ENCODE data around the gene CAMTA1. TPM values are rescaled to one million over a fixed set of nuclear protein-coding genes. Genes with fewer than 3 reads are reported as not detected.

Gene CAMTA1
- total RNA-seq, 2 experiments from 2014 or later = 43.3 to 46.0 TPM

DNA sequence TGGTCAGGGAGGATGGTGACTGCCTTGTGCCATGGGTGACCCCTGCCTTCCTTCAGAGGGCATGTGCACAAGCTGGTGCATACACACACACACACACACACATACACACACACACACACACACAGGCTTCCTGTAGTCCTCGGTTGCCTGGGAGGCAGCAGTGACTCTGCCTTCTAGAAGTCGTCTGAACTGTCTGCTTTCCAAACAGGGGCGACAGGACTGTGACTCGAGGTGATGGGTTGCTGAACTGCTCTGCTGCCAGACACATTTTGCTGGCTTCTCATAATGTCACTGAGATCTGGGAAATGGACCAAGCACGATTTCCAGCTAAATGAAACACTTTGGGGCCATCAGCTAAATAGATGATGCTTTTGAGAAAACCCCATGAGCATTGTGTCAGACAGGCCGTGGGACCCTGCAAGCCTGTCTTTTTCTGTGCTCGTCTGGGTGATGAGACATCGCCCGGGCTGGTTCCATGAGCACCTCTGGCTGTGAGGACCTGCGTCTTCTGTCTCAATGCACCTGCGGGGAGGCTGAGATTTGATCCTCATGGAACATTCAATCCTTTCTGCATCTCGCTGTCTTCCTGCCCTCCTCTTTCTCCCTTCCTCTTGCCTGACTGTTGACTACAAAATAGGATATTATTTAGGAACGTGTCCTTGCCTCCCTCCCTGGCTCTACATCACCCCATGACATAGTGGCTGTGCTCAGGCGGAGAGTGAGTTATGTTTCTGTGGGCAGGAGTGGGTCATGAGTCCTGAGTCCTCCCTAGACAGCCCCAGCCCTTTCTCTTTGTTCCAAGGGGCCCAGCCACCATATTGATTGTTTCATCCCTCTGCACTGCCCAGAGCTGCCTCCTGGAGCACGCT, 436.8 kb downstream of the CAMTA1 start:
- CTCF ChIA-PET = no interaction called here
- Mint-ChIP-seq H3K4me3 (no peak overlapping the region), H3K27ac (no peak overlapping the region), H3K36me3 (ENCODE audit: low read depth) (no peaks in the 10 kb centered on the region), H3K9me3 (ENCODE audit: insufficient read depth) (no peaks in the 10 kb centered on the region), H3K4me1 (ENCODE audit: low read depth) (no peaks in the 10 kb centered on the region), H3K27me3 (ENCODE audit: low read depth) (peaks cover under 1% of the 10 kb centered on the region)
- no peak for ATAC-seq
- no peak for DNase-seq
- POLR2A ChIA-PET = no interaction called here

DNA sequence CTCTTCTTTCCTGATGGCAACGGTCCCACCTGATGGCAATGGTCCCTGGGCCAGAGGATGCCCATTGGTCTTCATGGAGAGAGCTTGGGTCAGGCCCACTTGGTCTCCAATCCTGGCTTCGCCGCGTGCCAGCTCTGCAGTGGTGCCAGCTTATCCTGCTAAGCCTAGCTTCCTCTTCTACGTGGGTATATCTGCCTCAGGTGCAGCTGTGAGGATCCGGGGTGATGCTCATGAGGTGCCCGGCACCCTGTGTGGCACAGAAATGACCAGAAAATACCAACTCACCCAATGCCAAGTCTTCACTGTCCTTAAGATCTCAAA, 437.4 kb downstream of the CAMTA1 start:
- H3K27ac Mint-ChIP-seq = no peak overlapping the region
- ATAC-seq = no peak
- no peaks in the 10 kb centered on the region for H3K27me3 Mint-ChIP-seq (ENCODE audit: low read depth)
- no peak overlapping the region for H3K4me3 Mint-ChIP-seq
- H3K4me1 Mint-ChIP-seq (ENCODE audit: low read depth) = no peaks in the 10 kb centered on the region
- ChIA-PET POLR2A (no interaction called here), CTCF (no interaction called here)
- no peaks in the 10 kb centered on the region for H3K36me3 Mint-ChIP-seq (ENCODE audit: low read depth)
- no peaks in the 10 kb centered on the region for H3K9me3 Mint-ChIP-seq (ENCODE audit: insufficient read depth)
- DNase-seq = no peak

DNA sequence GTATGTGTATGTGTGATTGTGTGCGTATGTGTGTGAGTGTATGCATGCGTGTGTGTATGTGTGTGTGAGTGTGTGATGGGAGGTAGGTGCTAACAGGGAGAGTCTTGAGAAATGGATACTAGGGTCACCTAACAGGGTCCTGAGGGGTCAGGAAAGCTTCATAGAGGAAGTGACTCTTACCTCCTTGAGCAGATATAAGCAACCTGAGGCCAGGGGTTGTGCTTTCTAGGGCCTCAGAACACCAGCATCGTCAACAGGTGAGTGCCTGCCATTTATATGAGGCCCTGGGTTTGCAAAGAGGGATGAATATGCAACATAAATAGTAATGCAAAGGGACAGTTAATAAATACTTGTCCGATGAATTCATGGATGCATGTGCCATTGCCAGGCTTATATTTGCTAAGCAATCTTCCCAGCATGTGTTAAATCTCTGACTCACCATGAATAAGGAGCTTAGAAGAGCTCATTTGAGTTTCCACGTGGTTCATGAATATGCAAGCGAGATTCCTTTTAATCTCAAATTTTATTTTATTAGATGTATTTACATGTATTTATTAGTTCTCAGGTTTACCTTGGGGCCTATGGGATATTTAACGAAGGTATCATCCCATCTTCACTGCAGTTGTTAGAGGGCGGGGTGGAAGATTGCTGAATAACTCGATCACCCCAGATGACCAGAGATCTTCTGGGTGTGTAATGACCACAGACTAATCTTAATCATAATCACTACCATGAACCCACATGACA, 438.3 kb downstream of the CAMTA1 start:
- DNase-seq (no peak), ATAC-seq (no peak)
- ChIA-PET CTCF (no interaction called here), POLR2A (no interaction called here)
- Mint-ChIP-seq H3K27me3 (ENCODE audit: low read depth) (no peaks in the 10 kb centered on the region), H3K9me3 (ENCODE audit: insufficient read depth) (no peaks in the 10 kb centered on the region), H3K4me1 (ENCODE audit: low read depth) (no peaks in the 10 kb centered on the region), H3K36me3 (ENCODE audit: low read depth) (no peaks in the 10 kb centered on the region), H3K4me3 (no peak overlapping the region), H3K27ac (no peak overlapping the region)

DNA sequence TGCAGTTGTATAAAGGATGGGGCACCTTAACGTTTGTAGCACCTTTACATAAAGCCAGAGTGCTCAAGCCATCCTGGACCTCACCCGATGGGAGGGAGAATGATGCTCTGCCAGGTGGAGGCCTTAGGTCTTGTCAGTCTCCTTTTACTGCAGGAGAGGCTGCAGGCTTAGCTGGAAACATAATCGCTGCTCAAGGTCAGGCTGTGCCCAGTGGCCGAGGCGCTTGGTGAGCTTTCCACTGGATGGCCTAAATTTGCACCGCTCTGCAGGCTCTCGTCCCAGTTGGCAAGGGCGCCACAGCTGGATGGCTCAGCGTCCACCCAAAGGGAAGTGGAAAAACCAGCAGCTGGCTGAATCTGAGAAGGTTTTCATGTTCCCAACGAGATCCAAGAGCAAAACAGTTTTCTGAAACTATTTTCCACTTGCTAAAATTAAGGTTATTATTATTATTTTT, 438.9 kb downstream of the CAMTA1 start:
- H3K4me1 Mint-ChIP-seq (ENCODE audit: low read depth) = no peaks in the 10 kb centered on the region
- no peaks in the 10 kb centered on the region for H3K36me3 Mint-ChIP-seq (ENCODE audit: low read depth)
- CTCF ChIA-PET = no interaction called here
- H3K27me3 Mint-ChIP-seq (ENCODE audit: low read depth) = no peaks in the 10 kb centered on the region
- H3K9me3 Mint-ChIP-seq (ENCODE audit: insufficient read depth) = no peaks in the 10 kb centered on the region
- no peak for ATAC-seq
- no peak overlapping the region for H3K27ac Mint-ChIP-seq
- POLR2A ChIA-PET = no interaction called here
- DNase-seq = no peak
- H3K4me3 Mint-ChIP-seq = no peak overlapping the region

DNA sequence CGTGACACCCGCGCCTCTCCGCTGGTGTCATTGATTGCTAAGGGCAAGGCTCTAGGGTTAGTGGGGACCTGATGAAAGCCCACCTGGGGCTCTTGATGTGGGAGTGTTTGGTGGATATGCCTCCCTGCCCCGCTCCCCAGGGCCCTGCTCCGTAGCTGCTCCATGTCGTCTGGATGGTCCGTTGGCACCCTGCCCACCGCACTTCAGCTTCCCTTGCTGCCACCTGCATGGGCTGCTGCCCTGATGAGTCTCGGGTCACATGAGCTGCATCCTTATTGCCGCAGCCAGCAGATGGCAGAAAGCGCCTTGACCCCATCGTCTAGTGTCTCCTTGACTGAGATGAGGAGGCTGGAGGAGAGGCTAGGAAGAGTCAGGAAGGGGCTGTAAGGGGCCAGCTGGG, 439.4 kb downstream of the CAMTA1 start:
- ATAC-seq = no peak
- no peak overlapping the region for H3K27ac Mint-ChIP-seq
- no peaks in the 10 kb centered on the region for H3K36me3 Mint-ChIP-seq (ENCODE audit: low read depth)
- ChIA-PET POLR2A (no interaction called here), CTCF (interaction anchor here (0.6 to 1.0 kb wide), 2 partner anchors 17 to 182 kb away, joined by 3 to 4 read pairs; no protein-coding TSS in a partner anchor)
- no peaks in the 10 kb centered on the region for H3K27me3 Mint-ChIP-seq (ENCODE audit: low read depth)
- DNase-seq = no peak
- no peaks in the 10 kb centered on the region for H3K9me3 Mint-ChIP-seq (ENCODE audit: insufficient read depth)
- no peak overlapping the region for H3K4me3 Mint-ChIP-seq
- H3K4me1 Mint-ChIP-seq (ENCODE audit: low read depth) = no peaks in the 10 kb centered on the region

DNA sequence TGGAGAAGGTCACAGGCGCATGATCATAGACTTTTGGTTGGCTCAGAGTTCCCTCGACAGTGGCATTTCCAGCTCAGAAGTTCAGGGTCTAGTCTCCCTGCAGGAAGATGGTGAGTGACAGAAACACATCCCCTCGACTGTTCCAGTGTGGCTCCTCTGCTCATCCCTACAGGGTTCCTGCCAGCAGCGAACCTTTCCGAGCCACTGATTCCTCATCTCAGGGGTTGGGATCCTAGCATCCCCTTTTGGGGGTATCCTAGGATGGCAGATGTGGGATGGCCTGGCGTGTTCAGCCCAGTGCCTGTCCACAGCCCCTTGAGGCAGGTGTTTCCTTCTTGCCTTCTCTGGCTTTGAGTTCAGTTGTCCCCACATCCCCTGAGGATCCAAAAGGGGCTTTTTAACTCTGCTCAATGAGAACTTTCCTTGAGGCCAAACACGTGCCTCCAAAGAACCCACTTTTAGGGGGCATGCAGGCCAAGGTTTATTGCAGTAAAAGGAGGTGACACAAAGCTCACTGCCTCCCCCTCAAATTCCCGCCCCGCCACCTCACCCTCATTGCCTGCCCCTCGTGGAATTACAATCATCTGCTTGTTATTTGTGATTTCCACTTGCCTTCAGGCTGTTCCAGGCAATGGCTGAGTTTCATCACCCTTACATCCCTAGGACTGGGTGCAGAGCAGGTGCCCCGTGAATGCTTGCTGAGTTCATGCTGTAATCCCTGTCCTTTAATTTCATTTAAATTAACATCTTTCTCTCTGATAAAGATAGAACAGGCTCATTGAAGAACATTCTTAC, 440.7 kb downstream of the CAMTA1 start:
- Mint-ChIP-seq H3K27me3 (ENCODE audit: low read depth) (no peaks in the 10 kb centered on the region), H3K36me3 (ENCODE audit: low read depth) (no peaks in the 10 kb centered on the region), H3K4me1 (ENCODE audit: low read depth) (no peaks in the 10 kb centered on the region), H3K9me3 (ENCODE audit: insufficient read depth) (no peaks in the 10 kb centered on the region), H3K4me3 (no peak overlapping the region), H3K27ac (no peak overlapping the region)
- ChIA-PET CTCF (interaction anchor here (1.0 kb wide), 1 partner anchor 183 kb away, joined by 3 read pairs; no protein-coding TSS in a partner anchor), POLR2A (no interaction called here)
- ATAC-seq (no peak), DNase-seq (no peak)

DNA sequence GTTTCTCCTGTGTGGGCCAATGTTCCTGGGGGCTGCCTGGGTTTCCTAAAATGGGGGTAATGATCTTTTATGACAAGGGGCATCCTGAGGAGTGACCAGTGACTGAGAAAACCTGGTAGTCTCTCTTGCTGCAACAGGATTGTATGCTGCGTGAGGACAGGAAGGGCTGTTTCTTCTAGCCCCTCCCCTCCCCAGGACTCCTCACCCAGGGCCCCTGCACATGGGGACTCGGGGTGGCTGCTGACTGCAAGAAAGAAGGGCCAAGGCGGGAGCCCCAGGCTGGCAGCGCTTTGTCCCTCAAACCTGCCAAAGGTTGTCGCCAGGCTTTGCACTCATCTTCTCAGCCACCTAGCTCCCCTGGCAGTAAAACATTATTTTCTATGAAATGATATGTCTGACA, 442.4 kb downstream of the CAMTA1 start:
- Mint-ChIP-seq H3K9me3 (ENCODE audit: insufficient read depth) (no peaks in the 10 kb centered on the region), H3K27me3 (ENCODE audit: low read depth) (no peaks in the 10 kb centered on the region), H3K4me1 (ENCODE audit: low read depth) (no peaks in the 10 kb centered on the region), H3K4me3 (no peak overlapping the region), H3K27ac (no peak overlapping the region), H3K36me3 (ENCODE audit: low read depth) (no peaks in the 10 kb centered on the region)
- CTCF ChIA-PET = no interaction called here
- DNase-seq (no peak), ATAC-seq (no peak)
- POLR2A ChIA-PET = no interaction called here

DNA sequence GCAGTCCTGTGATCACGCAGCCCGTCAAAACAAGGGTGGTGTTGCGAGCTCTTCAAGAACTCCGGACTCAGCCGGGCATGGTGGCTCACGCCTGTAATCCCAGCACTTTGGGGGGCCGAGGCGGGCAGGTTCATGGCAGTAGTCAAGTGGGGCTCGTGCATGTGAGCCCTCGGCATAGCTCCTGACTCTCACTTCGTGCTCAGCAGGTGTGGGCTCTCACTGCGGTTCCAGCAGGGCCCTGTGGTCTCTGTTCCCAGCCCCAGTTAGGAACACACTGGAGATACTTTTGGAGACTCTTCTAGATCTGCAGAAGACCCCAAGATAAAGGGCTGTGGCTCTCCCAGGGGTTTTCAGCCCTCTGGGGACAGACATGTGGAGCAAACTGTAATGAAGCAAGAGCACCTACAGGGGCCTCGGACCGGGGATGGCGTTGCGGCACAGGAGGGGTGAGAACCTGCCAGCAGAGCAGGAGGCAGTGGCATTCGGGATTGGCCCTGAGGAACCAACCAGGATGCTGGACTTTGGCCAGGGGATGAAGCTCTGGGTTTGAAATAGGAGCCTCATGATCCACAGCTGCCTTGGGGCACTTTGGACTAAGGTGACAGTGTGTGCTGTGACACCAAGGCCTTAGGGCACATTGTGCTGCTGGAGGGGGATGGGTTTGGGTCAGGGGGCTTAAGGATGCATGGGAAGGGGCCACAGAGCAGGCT, 443.2 kb downstream of the CAMTA1 start:
- no peak overlapping the region for H3K27ac Mint-ChIP-seq
- no peak for ATAC-seq
- no peaks in the 10 kb centered on the region for H3K36me3 Mint-ChIP-seq (ENCODE audit: low read depth)

DNA sequence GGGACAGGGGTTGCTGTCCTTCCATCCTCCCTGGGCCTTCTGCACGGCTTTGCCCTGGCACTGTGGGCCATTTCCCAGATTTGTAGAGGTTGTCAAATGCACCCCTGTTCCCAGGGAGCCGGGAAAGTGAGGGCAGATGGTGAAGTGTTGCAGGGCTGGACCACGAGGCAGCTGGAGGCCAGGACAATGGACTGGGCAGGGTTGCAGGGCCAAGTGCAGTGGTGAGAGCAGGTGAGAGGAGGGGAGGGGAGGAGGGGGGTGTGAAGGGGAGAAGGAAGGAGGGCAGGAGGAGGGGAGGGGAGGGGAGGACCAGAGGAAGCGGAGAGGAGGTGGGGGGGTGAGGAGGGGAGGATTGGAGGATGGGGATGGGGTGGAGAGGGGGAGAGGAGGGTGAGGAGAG, 443.9 kb downstream of the CAMTA1 start:
- H3K4me3 Mint-ChIP-seq = no peak overlapping the region
- H3K36me3 Mint-ChIP-seq (ENCODE audit: low read depth) = no peaks in the 10 kb centered on the region
- ChIA-PET POLR2A (no interaction called here), CTCF (no interaction called here)
- H3K4me1 Mint-ChIP-seq (ENCODE audit: low read depth) = no peaks in the 10 kb centered on the region
- H3K9me3 Mint-ChIP-seq (ENCODE audit: insufficient read depth) = no peaks in the 10 kb centered on the region
- DNase-seq = no peak
- no peak for ATAC-seq
- H3K27ac Mint-ChIP-seq = no peak overlapping the region
- H3K27me3 Mint-ChIP-seq (ENCODE audit: low read depth) = no peaks in the 10 kb centered on the region

More for the DNA sequence above, 443.2 kb downstream of the CAMTA1 start:
- CTCF ChIA-PET = no interaction called here
- no peaks in the 10 kb centered on the region for H3K9me3 Mint-ChIP-seq (ENCODE audit: insufficient read depth)
- no peaks in the 10 kb centered on the region for H3K27me3 Mint-ChIP-seq (ENCODE audit: low read depth)
- POLR2A ChIA-PET = no interaction called here
- DNase-seq = no peak
- H3K4me3 Mint-ChIP-seq = no peak overlapping the region
- no peaks in the 10 kb centered on the region for H3K4me1 Mint-ChIP-seq (ENCODE audit: low read depth)

DNA sequence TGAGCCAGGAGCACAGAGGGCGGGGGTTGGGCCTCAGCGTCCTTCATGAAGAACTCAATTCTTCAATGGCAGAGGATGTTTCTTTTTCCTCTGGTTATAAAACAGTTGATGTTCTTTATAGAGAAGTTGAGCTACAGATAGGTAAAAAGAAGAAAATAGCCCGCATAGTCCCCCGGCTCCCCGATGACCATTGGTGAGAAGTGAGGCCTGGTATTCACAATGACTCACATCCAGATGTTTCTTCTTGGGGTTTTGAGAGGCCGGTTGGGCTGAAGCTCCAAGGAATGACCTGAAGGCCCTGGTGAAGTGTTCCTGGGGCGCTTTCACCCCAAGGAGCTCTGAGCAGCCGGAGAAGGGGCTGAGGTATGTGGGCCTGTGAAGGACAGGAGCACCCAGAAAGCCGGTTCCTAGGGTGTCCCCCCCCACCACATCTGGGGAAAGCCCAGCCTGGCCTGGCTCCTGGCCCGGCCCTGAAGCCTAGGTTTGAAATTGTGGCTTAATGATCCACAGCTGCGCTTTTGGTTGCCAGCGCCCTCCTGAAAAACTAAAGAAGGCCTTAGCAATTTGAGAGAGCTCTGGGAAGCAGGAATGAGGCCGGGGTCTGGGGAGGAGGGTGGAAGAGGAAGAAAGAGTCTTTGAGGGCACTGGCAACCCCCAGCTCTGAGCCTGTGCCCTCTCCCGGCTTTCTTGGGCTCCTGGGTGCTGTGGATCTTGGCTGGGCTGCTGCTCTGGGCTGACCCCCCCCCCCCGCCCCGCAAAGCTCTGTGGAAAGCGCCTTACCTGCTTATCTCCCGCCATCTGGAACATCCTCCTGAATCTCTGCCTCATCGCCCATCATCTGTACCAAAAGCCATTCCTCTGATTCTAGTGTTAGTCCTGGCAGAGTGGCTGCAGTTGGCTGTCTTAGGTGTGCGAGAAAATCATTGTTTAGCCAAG, 444.7 kb downstream of the CAMTA1 start:
- Mint-ChIP-seq H3K27me3 (ENCODE audit: low read depth) (no peaks in the 10 kb centered on the region), H3K4me3 (no peak overlapping the region), H3K4me1 (ENCODE audit: low read depth) (no peaks in the 10 kb centered on the region), H3K27ac (no peak overlapping the region), H3K9me3 (ENCODE audit: insufficient read depth) (no peaks in the 10 kb centered on the region), H3K36me3 (ENCODE audit: low read depth) (no peaks in the 10 kb centered on the region)
- CTCF ChIA-PET = no interaction called here
- POLR2A ChIA-PET = no interaction called here
- ATAC-seq (no peak), DNase-seq (no peak)
